Activated naive CD4-positive, alpha-beta T cell (primary cell): ENCODE results near the gene GORASP2.

ENCODE experiments used
- DNase-seq, 4 experiments: peaks; one replicate each; lab custom pipeline; 2025; lab: John Stamatoyannopoulos, UW

GORASP2 gene

DNA sequence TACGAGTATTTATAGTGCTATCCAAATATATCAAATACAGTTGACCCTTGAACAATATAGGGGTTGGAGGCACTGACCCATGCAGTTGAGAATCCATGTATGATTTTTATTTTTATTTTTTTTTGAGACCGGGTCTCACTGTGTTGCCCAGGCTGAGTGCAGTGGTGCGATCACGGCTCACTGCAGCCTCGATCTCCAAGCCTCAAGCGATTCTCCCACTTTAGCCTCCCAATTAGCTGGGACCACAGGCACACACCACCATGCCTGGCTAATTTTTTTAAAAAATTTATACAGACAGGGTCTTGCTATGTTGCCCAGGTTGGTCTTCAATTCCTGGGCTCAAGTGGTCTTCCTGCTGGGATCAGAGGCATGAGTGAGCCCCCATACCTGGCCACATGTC is 70.6 kb downstream of the GORASP2 start:
- DNase-seq, result no peak

DNA sequence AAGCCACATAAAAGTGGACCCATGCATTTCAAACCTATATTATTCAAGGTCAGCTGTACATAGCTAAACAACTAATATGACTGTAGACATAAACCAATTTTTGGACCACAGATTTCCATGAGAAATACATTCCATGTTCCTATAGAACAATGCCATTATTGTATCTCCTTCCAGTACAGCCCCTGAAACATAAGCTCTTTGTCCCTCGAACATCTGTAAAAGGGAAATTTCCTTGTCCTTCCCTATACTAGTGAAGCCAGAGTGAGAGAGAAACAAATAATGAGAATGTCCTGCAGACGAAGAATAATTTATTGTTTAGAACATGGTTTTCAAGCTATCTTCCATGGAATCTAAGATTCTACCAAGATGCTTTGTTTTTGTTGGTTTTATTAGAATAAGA is 75.3 kb downstream of the GORASP2 start:
- no peak for DNase-seq

DNA sequence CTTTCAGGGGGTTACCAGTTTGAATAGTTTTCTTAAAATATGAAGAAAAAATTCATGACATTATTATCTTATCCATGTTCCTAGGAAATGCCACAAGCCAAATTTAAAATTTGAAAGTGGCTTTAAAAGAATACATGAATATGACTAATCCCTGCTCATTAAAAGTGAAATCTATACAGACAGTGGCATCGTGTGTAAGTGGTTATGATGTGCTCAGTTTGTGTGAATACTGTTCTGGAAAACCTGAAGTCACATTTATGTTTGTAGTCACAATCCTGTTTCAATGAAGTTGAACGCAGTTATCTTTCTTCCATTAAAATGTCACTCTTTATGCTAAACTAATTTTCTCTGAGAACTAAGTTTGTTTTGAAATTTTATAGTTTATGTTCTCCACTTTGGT is 75.8 kb downstream of the GORASP2 start:
- DNase-seq, result no peak

- DNase-seq, result no peak
Observed at GRCh38 chr2:171008550-171009205, 79.6 kb downstream of the GORASP2 start.

DNA sequence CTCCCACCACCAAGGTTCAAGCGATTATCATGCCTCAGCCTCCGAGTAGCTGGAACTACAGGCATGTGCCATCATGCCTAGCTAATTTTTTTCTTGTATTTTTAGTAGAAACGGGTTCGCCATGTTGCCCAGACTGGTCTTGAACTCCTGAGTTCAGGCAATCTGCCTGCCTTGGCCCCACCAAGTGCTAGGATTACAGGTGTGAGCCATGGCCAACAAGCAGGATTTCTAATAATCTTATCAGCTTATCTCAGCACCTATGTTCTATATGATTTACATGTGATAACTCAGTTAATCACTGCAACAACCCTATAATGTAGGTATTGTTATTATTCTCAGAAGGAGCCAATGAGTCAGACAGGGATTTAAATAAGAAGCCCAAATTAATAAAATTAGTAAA is 80.3 kb downstream of the GORASP2 start:
- no peak for DNase-seq

GRCh38 chr2:171013851-171014250 is 84.8 kb downstream of the GORASP2 start:
- DNase-seq, result no peak

- no peak for DNase-seq
Observed at GRCh38 chr2:171016125-171016524, 87.1 kb downstream of the GORASP2 start.
